ENCODE measurements around the gene PDIK1L.
"Not testable (repeated sequence)": the region's sequence is repeated elsewhere in the genome, so short reads cannot be mapped to it uniquely, and the experiment has no call there.

PDIK1L gene

GRCh38 chr1:26096471-26096870, 15.2 kb upstream of the PDIK1L start:
- DNase-seq (ENCODE audit: extremely low read depth, low read depth) = no peak
- H3K4me3 ChIP-seq (replicated peaks; ENCODE audit: low read depth, low read length) = no peak overlapping the region
- no peak for TF ChIP-seq CTCF (IDR thresholded peaks at IDR 0.05; ENCODE audit: low read depth, low read length, missing control alignments)

GRCh38 chr1:26097696-26098095, 13.9 kb upstream of the PDIK1L start:
- TF ChIP-seq CTCF (IDR thresholded peaks at IDR 0.05; ENCODE audit: low read depth, low read length, missing control alignments) = no peak
- DNase-seq (ENCODE audit: extremely low read depth, low read depth) = no peak
- H3K4me3 ChIP-seq (replicated peaks; ENCODE audit: low read depth, low read length) = no peak overlapping the region

GRCh38 chr1:26098602-26099001, 13.0 kb upstream of the PDIK1L start:
- no peak for TF ChIP-seq CTCF (IDR thresholded peaks at IDR 0.05; ENCODE audit: low read depth, low read length, missing control alignments)
- no peak for DNase-seq (ENCODE audit: extremely low read depth, low read depth)
- no peak overlapping the region for H3K4me3 ChIP-seq (replicated peaks; ENCODE audit: low read depth, low read length)

- DNase-seq (ENCODE audit: extremely low read depth, low read depth) = no peak
- no peak overlapping the region for H3K4me3 ChIP-seq (replicated peaks; ENCODE audit: low read depth, low read length)
- TF ChIP-seq CTCF (IDR thresholded peaks at IDR 0.05; ENCODE audit: low read depth, low read length, missing control alignments) = no peak
Measured at GRCh38 chr1:26099780-26100179, 11.8 kb upstream of the PDIK1L start.

GRCh38 chr1:26100204-26100603, 11.4 kb upstream of the PDIK1L start:
- H3K4me3 ChIP-seq (replicated peaks; ENCODE audit: low read depth, low read length) = not testable (repeated sequence)

GRCh38 chr1:26102119-26102518, 9.5 kb upstream of the PDIK1L start:
- TF ChIP-seq CTCF (IDR thresholded peaks at IDR 0.05; ENCODE audit: low read depth, low read length, missing control alignments) = no peak
- H3K4me3 ChIP-seq (replicated peaks; ENCODE audit: low read depth, low read length) = no peak overlapping the region
- DNase-seq (ENCODE audit: extremely low read depth, low read depth) = no peak

More at GRCh38 chr1:26100204-26100603, 11.4 kb upstream of the PDIK1L start:
- DNase-seq (ENCODE audit: extremely low read depth, low read depth) = not testable (repeated sequence)

- DNase-seq (ENCODE audit: extremely low read depth, low read depth) = no peak
- H3K4me3 ChIP-seq (replicated peaks; ENCODE audit: low read depth, low read length) = no peak overlapping the region
- TF ChIP-seq CTCF (IDR thresholded peaks at IDR 0.05; ENCODE audit: low read depth, low read length, missing control alignments) = no peak
Measured at GRCh38 chr1:26102526-26102925, 9.1 kb upstream of the PDIK1L start.

GRCh38 chr1:26105226-26105548, 6.4 kb upstream of the PDIK1L start:
- not testable (repeated sequence) for DNase-seq (ENCODE audit: extremely low read depth, low read depth); H3K4me3 ChIP-seq (replicated peaks; ENCODE audit: low read depth, low read length)
